Testis (tissue), 3 donors: ENCODE data around the gene ZBTB7C. TPM values are rescaled to one million over a fixed set of nuclear protein-coding genes. Genes with fewer than 3 reads are reported as not detected.

ENCODE experiments used
- DNase-seq: peaks from one replicate; pipeline ENCODE4 v3.0.0-alpha.2; 2019
- H3K27ac ChIP-seq, 2 donors: fragments of 200-600 bp; sonication (generic); one replicate each; pipeline ENCODE4 v1.5.1; 2019
- H3K27me3 ChIP-seq: fragments of 200-600 bp; sonication (generic); one replicate; pipeline ENCODE4 v1.5.1; 2019
- H3K36me3 ChIP-seq: fragments of 200-600 bp; sonication (generic); one replicate; pipeline ENCODE4 v1.5.1; 2017; ENCODE audit warnings: low read depth; ENCODE audit errors: missing control alignments
- H3K4me1 ChIP-seq: fragments of 200-600 bp; sonication (generic); one replicate; pipeline ENCODE4 v1.5.1; 2019
- H3K4me3 ChIP-seq, 2 donors: fragments of 200-600 bp; sonication (generic); one replicate each; pipeline ENCODE4 v1.5.1; 2017 to 2019
- H3K9me3 ChIP-seq: fragments of 200-600 bp; sonication (generic); one replicate; pipeline ENCODE4 v1.5.1; 2017
- CTCF ChIP-seq, 3 experiments: fragments of 450-650 bp in 2 of 3; fragments of 200-600 bp in 1 of 3; sonication (generic) in 1 of 3; IDR thresholded peaks; one replicate each; pipeline ENCODE4 v1.5.1; 2016 to 2019; ENCODE audit warnings: antibody characterized with exemption in 3 of 3, mild to moderate bottlenecking in 2 of 3, moderate library complexity in 1 of 3
- POLR2A ChIP-seq: fragments of 450-650 bp; IDR thresholded peaks from one replicate; pipeline ENCODE4 v1.6.1; 2017; ENCODE audit warnings: antibody characterized with exemption, mild to moderate bottlenecking, moderate library complexity
- WGBS, 2 donors: methylation state at CpG; one replicate each; pipeline ENCODE4 v1.1.5; 2018; 5-methylcytosine and 5-hydroxymethylcytosine counted together
- intact Hi-C: fragments of 100-400 bp; cut with DNase I; formaldehyde crosslinking; loops from one replicate; pipeline ENCODE4 v1.15.1; 2023; ENCODE audit warnings: low total_unique reads
- polyA plus RNA-seq: library from polyadenylated mRNA; stranded (reverse); fragments of 350-450 nt; fragmentation: Illumina TruSeq; extraction: RNeasy Lipid Tissue Mini Kit (QIAGEN cat#74804); gene quantifications from one replicate; pipeline ENCODE4 v1.2.3, GENCODE V29; 2014; ENCODE audit warnings: low read depth, low replicate concordance; ENCODE audit not compliant: insufficient read depth
- total RNA-seq, 2 donors: library from RNA; depleted of rRNA; stranded (reverse); fragments of >200 nt; gene quantifications; one replicate each; pipeline ENCODE4 v1.2.3, GENCODE V29; 2016

ZBTB7C gene
- total and polyA plus RNA-seq, 3 donors from 2014 or later: 14.1 to 65.4 (median 42.4) TPM

GRCh38 chr18:48375150-48375800 is 33.9 kb downstream of the ZBTB7C start:
- H3K4me1 ChIP-seq: peaks cover 13% of the 10 kb centered on the region
- no peaks in the 10 kb centered on the region for H3K36me3 ChIP-seq
- 65 to 85% methylated on average over 7 of the region's 7 CpGs for WGBS, 2 donors
- intact Hi-C loops: no loop called here
- no peak for TF ChIP-seq POLR2A
- TF ChIP-seq CTCF (IDR thresholded peaks at IDR 0.05): no peak
- H3K27ac ChIP-seq: peak overlapping the region in 1 of 2 donors; percentile 37
- no peak overlapping the region for H3K4me3 ChIP-seq
- no peaks in the 10 kb centered on the region for H3K27me3 ChIP-seq
- H3K9me3 ChIP-seq: no peaks in the 10 kb centered on the region
- peak; percentile 1 for DNase-seq

- H3K4me1 ChIP-seq: peaks cover 13% of the 10 kb centered on the region
- TF ChIP-seq CTCF (IDR thresholded peaks at IDR 0.05): no peak
- intact Hi-C loops: no loop called here
- no peaks in the 10 kb centered on the region for H3K36me3 ChIP-seq
- WGBS, 2 donors: 54 to 70% methylated on average over 7 of the region's 7 CpGs
- peak overlapping the region in 1 of 2 donors; percentile 37 for H3K27ac ChIP-seq
- no peaks in the 10 kb centered on the region for H3K27me3 ChIP-seq
- H3K4me3 ChIP-seq: no peak overlapping the region
- H3K9me3 ChIP-seq: no peaks in the 10 kb centered on the region
- no peak for DNase-seq
Measured at GRCh38 chr18:48374423-48375149, 34.6 kb downstream of the ZBTB7C start.

GRCh38 chr18:48371854-48372602 is 37.2 kb downstream of the ZBTB7C start:
- no peak overlapping the region for H3K27ac ChIP-seq
- DNase-seq: no peak
- 92 to 97% methylated on average over 7 of the region's 7 CpGs for WGBS, 2 donors
- TF ChIP-seq CTCF (IDR thresholded peaks at IDR 0.05) (no peak), POLR2A (no peak)
- no peak overlapping the region for H3K4me3 ChIP-seq
- no peaks in the 10 kb centered on the region for H3K9me3 ChIP-seq
- intact Hi-C loops: no loop called here
- no peaks in the 10 kb centered on the region for H3K36me3 ChIP-seq
- no peaks in the 10 kb centered on the region for H3K27me3 ChIP-seq
- peaks cover 13% of the 10 kb centered on the region for H3K4me1 ChIP-seq

GRCh38 chr18:48367557-48367956 is 41.6 kb downstream of the ZBTB7C start:
- Histone ChIP-seq H3K4me3 (no peak overlapping the region), H3K27ac (no peak overlapping the region), H3K4me1 (no peaks in the 10 kb centered on the region), H3K9me3 (no peaks in the 10 kb centered on the region), H3K36me3 (no peaks in the 10 kb centered on the region), H3K27me3 (no peaks in the 10 kb centered on the region)
- WGBS, 2 donors: 84 to 89% methylated on average over 3 to 4 of the region's 4 CpGs
- no peak for TF ChIP-seq CTCF (IDR thresholded peaks at IDR 0.05)
- TF ChIP-seq POLR2A: no peak
- no peak for DNase-seq
- intact Hi-C loops: no loop called here
